ENCODE measurements around the gene MIA2.
"Not testable (repeated sequence)": the region's sequence is repeated elsewhere in the genome, so short reads cannot be mapped to it uniquely, and the experiment has no call there.

MIA2 gene

DNA sequence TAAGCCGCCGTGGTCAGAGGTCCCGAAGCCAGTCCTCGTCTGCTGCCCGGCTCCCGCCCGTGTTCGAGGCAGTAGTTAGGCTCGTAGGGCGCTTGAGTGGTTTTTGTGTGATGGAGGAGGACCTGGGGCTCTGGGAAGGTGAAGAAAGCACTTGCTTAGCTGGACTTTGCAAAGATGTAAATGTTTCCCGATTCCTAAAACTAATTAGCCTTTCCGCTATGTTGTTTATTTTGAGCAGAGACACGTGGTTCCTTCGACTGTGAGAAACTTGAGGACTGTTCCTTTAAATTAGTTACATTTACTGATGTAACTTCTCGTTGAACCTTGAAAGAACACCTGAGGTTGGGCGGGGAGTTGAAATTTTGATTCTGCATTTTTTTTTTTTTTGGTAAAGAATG is 33.9 kb downstream of the MIA2 start:
- no peak for DNase-seq

DNA sequence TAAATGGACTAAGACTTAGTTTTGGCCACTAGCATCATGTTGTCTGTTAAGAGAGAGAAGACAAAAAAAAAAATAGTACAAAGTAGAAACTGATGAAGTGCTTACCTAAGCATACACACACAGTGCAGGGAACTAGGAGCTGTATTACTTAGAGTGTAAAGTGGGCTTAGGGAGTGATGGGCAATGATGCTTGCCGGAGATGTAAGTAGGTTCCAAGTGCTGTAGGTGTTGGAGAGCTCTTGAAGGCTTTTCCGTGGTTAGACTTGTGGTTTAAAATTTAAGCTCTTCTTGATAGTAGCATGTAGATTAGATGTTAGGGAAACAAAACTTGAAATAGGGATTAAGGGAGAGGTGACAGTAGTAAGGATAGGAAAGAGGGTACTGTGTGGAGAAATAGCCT is 34.7 kb downstream of the MIA2 start:
- DNase-seq: no peak

GRCh38 chr14:39272918-39273317 is 39.2 kb downstream of the MIA2 start:
- no peak for DNase-seq

GRCh38 chr14:39275395-39275794 is 41.7 kb downstream of the MIA2 start:
- no peak for DNase-seq

- no peak for DNase-seq
Measured at GRCh38 chr14:39276005-39276404, 42.3 kb downstream of the MIA2 start.

GRCh38 chr14:39276579-39277114 is 42.9 kb downstream of the MIA2 start:
- DNase-seq: no peak

GRCh38 chr14:39279515-39279914 is 45.8 kb downstream of the MIA2 start:
- no peak for DNase-seq

- not testable (repeated sequence) for DNase-seq
Measured at GRCh38 chr14:39280678-39281077, 47.0 kb downstream of the MIA2 start.

DNA sequence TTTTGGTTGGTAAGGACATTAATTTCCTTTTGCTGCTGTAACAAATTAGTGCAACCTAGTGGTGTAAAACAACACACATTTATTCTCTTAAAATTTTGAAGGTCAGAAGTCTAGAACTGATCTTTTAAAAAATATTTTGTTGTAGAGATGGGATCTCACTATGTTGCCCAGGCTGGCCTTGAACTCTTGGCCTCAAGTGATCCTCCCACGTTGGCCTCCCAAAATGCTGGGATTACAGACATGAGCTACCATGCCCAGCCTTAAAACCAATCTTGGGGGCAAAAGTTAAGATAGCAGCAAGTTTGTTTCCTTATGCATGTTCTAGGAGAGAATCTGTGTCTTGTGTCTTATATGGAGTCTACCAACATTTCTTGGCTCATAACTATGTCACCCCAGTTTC is 55.8 kb downstream of the MIA2 start:
- no peak for DNase-seq

- DNase-seq: no peak
Measured at GRCh38 chr14:39291701-39292100, 58.0 kb downstream of the MIA2 start.

GRCh38 chr14:39293629-39294028 is 59.9 kb downstream of the MIA2 start:
- no peak for DNase-seq

DNA sequence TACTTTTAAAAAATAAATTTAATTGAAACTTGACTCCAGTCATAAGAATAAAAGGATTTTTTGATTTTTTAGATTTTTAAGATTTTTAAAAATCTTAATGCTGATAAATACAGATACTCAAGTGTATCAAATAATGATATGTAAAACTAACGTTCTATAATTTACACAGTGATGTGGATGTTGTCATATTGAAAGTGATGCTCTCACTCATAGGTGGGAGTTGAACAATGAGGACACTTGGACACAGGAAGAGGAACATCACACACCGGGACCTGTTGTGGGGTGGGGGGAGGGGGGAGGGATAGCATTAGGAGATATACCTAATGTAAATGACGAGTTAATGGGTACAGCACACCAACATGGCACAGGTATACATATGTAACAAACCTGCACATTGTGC is 66.7 kb downstream of the MIA2 start:
- not testable (repeated sequence) for DNase-seq

DNA sequence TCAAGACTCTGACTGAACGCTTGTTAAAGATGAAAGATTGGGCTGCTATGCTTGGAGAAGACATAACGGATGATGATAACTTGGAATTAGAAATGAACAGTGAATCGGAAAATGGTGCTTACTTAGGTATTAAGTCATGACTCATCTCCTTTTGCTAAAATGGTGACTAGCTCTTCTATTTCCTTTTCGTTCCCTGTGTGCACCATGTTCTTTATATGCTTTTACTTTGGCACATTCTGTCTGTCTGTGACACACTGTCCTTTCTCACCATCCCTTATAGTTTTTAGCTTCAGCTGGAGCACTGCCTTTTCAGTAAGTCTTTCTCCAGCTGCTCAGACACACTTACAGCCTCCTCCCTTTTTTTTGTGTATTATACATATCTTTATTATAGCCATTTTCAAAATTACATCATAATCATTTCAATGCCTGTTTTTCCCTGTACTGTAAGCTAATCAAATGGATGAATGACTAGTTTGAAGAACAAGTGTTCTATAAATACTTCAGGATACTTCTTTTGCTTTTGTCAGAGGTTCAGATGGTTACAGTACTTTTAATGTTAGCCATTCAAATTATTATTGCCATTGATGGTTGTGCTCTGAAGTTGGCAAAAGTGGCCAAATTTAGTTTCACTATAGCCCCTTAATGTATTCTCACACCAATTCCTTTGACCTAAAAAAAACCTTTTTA is 68.6 kb downstream of the MIA2 start:
- DNase-seq: no peak

DNA sequence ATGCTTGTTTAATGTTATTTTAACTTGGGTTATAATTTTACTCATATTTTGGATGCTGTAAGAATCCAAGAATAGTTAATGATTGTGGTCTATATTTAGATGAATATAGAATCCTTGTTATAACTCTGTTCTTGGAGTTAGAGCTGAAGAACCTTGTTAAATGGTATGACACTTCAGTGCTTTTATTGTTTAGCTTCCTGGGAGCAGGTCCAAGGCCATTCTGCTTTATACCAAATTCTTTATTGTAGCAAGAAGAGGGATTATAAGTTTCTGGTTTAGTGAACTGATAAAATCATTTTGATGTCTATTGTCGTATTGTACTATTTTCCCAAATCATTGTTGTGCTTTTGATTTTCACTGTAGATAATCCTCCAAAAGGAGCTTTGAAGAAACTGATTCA is 69.4 kb downstream of the MIA2 start:
- no peak for DNase-seq

- no peak for DNase-seq
Measured at GRCh38 chr14:39307815-39308214, 74.1 kb downstream of the MIA2 start.

- DNase-seq: no peak
Measured at GRCh38 chr14:39310051-39310450, 76.3 kb downstream of the MIA2 start.

DNA sequence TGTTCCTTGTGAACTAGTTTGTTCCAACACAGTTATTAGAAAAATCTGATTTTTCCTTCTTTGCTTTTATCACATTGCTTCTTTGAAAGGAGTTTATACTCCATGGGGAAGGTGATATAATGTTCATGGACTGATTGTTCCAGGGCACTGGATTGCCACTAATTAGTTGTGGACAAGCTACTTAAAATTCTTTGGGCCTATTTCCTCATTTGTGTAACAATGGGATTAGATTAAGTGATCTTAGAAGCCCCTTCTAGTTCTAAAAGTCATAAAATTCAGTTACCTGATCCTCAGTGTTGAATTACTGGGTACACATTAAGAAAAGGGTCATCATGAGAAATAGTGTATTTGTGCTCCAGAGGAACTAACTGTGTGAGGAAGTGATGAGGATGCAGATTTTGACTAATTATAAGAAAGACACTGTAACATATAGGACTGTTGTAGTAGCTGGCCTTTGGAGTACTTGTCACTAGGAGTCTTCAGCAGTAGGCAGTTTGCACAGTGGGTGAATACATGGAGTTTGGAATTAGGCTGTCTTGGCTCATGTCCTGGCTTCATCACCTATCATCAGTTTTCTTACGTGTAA is 82.2 kb downstream of the MIA2 start:
- no peak for DNase-seq

- no peak for DNase-seq
Measured at GRCh38 chr14:39316830-39317553, 83.3 kb downstream of the MIA2 start.

DNA sequence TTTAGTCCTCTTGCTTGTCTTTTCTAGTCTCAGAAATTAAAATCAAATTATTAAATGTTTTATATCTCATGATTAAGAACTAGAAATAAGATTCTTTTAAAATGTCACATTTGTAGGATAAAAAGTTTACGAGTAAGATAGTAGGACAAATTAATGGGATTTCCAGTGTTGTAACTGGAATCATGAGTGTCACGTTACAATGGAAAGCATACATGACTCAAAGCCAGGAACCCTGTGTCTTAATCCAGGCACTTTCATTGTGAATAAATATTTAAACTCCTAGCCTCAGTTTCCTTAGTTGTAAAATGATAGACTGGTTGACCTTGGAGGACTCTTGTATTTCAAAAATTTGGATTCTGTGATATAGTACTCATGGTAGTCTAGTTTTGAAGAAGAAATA is 84.9 kb downstream of the MIA2 start:
- no peak for DNase-seq

DNA sequence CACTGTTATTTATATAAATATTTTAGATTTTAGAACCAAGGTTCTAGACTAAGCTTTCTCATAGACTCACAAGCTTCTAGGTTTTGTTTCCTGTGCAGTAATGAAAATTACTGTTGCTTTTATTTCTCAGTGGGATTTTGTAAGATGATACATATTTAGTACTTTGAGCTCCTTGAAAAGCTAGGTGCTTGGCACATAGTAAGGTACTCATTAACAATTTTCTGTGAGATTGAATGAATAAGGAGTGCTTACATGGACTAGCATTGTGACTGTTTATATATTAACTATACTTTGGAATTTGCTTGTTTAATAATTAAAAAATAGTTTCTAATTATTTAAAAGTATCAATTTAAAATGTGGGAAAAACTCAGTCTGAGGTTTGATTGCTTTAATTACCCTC is 85.7 kb downstream of the MIA2 start:
- DNase-seq: no peak

- DNase-seq: no peak
Measured at GRCh38 chr14:39320318-39320717, 86.6 kb downstream of the MIA2 start.

DNA sequence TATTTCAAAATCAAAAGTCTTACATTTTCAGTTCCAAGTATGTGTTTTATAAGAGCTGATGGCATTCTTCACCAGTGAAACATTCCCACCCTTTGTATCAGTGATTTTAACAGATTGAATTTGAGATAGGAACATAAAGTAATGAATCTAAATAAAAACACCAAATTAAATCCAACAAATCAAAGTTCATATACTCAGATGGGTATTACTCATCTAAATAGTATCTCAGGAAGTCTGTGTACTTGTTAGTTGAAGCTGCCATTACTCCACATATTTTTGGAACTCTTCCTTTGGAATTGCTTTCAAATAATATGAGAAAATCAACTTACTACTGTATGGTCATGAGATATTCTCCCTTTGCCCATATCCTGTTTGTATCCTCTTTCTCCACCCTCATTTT is 89.1 kb downstream of the MIA2 start:
- DNase-seq: no peak

DNA sequence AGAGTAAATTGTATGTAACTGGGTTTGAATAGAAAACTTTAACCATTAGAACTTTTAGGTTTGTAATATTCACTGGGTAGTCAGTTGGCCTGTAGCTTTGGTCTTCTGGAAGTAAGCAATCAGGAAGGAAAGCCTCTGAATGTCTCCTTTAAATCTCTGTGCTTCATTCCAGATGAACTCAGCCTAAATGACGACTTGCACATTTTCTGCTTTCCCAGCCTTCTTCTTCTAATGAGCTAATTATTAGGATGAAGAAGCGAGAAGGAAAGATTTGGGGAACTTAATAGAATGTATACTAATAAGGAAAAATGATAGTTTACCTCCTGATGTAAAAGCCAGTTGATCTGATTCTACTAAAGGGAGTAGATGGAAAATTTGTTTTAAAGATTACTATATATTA is 90.4 kb downstream of the MIA2 start:
- DNase-seq: no peak

DNA sequence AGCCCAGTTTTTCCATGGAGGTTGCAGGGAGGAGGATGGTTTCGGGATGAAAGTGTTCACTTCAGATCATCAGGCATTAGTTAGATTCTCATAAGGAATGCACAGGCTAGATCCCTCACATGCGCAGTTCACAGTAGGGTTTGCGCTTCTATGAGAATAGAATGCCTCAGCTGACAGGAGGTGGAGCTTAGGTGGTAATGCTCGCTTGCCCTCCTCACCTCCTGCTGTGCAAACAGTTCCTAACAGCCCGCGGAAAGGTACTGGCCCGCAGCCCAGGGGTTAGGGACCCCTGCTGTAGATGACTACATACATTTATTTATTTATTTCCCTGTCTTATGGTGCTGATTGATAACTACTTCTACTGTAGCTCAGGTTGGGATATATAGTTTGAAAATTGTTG is 105.3 kb downstream of the MIA2 start:
- no peak for DNase-seq

Data from stimulated activated CD4-positive, alpha-beta T cell treated with anti-CD3 and anti-CD28 coated beads, Interleukin-15, amount 100 ng/mL, for 24 hours (primary cell).